ENCODE results near the gene GAPVD1. TPM values are rescaled to one million over a fixed set of nuclear protein-coding genes. Genes with fewer than 3 reads are reported as not detected.
A peak's percentile ranks its signal among the peaks of the same experiment; 100 is the strongest.

GAPVD1 gene
- total RNA-seq, 1 donor from 2014 or later, result 70.6 TPM

DNA sequence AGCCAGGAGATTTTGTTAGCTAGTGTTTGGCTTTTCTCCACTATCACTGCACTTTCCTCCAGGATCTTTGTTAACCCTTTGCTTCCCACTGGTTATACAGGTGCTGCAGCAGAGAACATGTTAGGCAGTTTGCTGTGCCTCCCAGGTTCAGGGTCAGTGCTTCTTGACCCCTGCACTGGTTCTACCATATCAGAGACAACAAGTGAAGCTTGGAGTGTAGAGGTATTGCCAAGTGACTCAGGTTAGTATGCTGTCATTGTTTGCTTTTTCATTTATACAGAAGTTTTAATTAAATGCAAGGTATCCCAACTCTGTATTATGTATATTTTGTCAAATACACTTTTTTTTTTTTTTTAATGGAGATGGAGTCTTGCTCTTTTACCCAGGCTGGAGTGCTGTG, 68.4 kb downstream of the GAPVD1 start:
- Histone ChIP-seq H3K9me3 (no peaks in the 10 kb centered on the region), H3K27ac (no peak overlapping the region), H3K4me1 (peaks cover 11% of the 10 kb centered on the region), H3K27me3 (ENCODE audit: low read depth) (no peaks in the 10 kb centered on the region), H3K36me3 (peaks cover 82% of the 10 kb centered on the region), H3K4me3 (no peak overlapping the region)
- ATAC-seq (peak; percentile 33 to 47), DNase-seq (no peak)
- intact Hi-C loops (cut with DNase I), result no loop called here
- TF ChIP-seq, protein P1, sequence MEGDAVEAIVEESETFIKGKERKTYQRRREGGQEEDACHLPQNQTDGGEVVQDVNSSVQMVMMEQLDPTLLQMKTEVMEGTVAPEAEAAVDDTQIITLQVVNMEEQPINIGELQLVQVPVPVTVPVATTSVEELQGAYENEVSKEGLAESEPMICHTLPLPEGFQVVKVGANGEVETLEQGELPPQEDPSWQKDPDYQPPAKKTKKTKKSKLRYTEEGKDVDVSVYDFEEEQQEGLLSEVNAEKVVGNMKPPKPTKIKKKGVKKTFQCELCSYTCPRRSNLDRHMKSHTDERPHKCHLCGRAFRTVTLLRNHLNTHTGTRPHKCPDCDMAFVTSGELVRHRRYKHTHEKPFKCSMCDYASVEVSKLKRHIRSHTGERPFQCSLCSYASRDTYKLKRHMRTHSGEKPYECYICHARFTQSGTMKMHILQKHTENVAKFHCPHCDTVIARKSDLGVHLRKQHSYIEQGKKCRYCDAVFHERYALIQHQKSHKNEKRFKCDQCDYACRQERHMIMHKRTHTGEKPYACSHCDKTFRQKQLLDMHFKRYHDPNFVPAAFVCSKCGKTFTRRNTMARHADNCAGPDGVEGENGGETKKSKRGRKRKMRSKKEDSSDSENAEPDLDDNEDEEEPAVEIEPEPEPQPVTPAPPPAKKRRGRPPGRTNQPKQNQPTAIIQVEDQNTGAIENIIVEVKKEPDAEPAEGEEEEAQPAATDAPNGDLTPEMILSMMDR (IDR thresholded peaks at IDR 0.05), result no peak

DNA sequence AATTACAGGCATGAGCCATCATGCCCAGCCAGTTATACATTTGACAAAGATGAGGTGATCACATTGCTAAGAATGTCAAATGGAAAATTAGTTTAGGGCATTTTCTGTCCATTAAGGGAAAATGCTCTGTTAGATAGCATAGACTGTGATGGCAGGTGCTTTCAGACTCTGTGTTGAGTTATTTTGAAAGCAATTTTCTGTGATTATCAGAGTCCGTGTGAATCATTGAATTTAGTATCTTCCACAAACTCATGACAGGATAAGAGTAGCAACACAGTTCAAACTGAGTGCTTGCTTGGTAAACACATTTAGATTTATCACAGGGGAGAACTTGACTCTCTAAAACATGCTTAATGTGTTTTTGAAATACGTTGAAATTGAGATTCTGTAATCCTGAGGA, 69.0 kb downstream of the GAPVD1 start:
- TF ChIP-seq, protein P1 (IDR thresholded peaks at IDR 0.05), result no peak
- H3K9me3 ChIP-seq, result no peaks in the 10 kb centered on the region
- H3K4me1 ChIP-seq, result peaks cover 11% of the 10 kb centered on the region
- H3K36me3 ChIP-seq, result peaks cover 82% of the 10 kb centered on the region
- no peaks in the 10 kb centered on the region for H3K27me3 ChIP-seq (ENCODE audit: low read depth)
- intact Hi-C loops (cut with DNase I), result no loop called here
- H3K4me3 ChIP-seq, result no peak overlapping the region
- no peak overlapping the region for H3K27ac ChIP-seq
- DNase-seq (no peak), ATAC-seq (no peak)

DNA sequence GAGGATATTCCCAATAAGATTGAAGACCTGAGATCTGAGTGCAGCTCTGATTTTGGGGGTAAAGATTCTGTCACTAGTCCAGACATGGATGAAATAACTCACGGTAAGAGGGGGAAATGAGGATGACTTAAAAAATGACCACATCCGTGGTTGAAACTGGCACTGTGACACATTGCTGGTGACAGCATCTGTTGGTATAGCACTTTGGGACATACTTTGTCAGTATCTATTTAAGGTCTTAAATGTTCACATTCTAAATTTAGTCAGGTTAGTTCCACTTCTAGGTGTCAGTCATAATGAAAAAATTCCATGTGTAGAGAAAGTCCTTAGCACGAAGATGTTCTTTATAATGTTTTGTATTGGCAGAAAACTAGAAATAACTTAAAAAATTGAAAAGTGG, 70.9 kb downstream of the GAPVD1 start:
- H3K9me3 ChIP-seq, result no peaks in the 10 kb centered on the region
- TF ChIP-seq, protein P1 (IDR thresholded peaks at IDR 0.05), result no peak
- no peaks in the 10 kb centered on the region for H3K27me3 ChIP-seq (ENCODE audit: low read depth)
- peaks cover 11% of the 10 kb centered on the region for H3K4me1 ChIP-seq
- no peak overlapping the region for H3K27ac ChIP-seq
- H3K4me3 ChIP-seq, result no peak overlapping the region
- DNase-seq (no peak), ATAC-seq (no peak)
- intact Hi-C loops (cut with DNase I), result no loop called here
- peaks cover 81% of the 10 kb centered on the region for H3K36me3 ChIP-seq

DNA sequence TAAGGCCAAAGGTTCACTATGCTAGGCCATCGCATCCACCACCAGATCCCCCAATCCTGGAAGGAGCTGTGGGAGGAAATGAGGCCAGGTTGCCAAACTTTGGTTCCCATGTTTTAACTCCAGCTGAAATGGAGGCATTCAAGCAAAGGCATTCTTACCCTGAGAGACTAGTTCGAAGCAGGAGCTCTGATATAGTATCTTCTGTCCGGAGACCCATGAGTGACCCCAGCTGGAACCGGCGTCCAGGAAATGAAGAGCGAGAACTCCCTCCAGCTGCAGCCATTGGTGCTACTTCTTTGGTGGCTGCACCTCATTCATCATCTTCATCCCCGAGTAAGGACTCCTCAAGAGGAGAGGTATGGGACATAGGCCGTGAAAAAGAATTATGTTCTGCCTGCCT, 75.6 kb downstream of the GAPVD1 start:
- TF ChIP-seq, protein P1 (IDR thresholded peaks at IDR 0.05), result no peak
- intact Hi-C loops (cut with DNase I), result no loop called here
- H3K27ac ChIP-seq, result no peak overlapping the region
- H3K9me3 ChIP-seq, result no peaks in the 10 kb centered on the region
- ATAC-seq, result no peak
- H3K27me3 ChIP-seq (ENCODE audit: low read depth), result no peaks in the 10 kb centered on the region
- H3K4me3 ChIP-seq, result no peak overlapping the region
- peaks cover 95% of the 10 kb centered on the region for H3K36me3 ChIP-seq
- DNase-seq, result no peak
- peaks cover 4% of the 10 kb centered on the region for H3K4me1 ChIP-seq

DNA sequence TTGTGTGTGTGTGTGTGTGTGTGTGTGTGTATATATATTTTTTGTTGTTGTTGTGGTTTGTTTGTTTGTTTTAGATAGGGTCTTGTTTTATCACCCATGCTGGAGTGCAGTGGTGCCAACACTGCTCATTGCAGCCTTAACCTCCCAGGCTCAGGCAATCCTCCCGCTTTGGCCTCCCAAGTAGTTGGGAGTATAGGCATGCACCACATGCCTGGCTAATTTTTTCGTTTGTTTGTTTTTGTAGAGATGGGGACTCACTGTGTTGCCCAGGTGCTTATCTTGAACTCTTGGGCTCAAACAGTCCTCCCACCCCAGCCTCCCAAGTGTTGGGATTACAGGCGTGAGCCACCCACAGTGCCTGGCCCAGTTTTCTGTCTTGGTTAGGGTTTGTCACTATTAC, 77.3 kb downstream of the GAPVD1 start:
- ATAC-seq (no peak), DNase-seq (no peak)
- intact Hi-C loops (cut with DNase I), result no loop called here
- no peak overlapping the region for H3K27ac ChIP-seq
- TF ChIP-seq, protein P1 (IDR thresholded peaks at IDR 0.05), result no peak
- H3K27me3 ChIP-seq (ENCODE audit: low read depth), result no peaks in the 10 kb centered on the region
- peaks cover 13% of the 10 kb centered on the region for H3K4me1 ChIP-seq
- no peak overlapping the region for H3K4me3 ChIP-seq
- peaks cover 91% of the 10 kb centered on the region for H3K36me3 ChIP-seq
- no peaks in the 10 kb centered on the region for H3K9me3 ChIP-seq

DNA sequence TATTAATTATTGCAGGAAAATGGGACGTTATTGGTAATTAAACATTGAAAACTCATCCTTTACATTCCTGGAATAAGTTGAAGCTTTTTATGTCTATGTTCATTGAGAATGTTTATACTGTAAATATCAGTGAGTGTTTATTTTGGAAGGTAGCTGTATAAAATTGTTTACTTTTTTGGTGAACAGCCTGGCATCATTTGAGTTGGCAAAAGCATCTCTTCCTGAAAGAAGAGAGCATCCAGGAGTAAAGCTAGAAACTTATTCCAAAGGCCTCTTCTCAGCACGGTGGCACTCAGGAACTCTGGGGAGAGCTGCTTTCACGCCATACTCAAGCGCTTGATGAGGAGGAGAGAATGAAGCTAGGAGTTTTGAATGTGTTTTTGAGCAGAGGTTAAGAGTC, 79.9 kb downstream of the GAPVD1 start:
- Histone ChIP-seq H3K36me3 (peaks cover 87% of the 10 kb centered on the region), H3K9me3 (no peaks in the 10 kb centered on the region), H3K4me1 (peaks cover 16% of the 10 kb centered on the region), H3K27me3 (ENCODE audit: low read depth) (no peaks in the 10 kb centered on the region), H3K4me3 (no peak overlapping the region), H3K27ac (no peak overlapping the region)
- intact Hi-C loops (cut with DNase I), result no loop called here
- DNase-seq, result no peak
- ATAC-seq, result peak in 1 of 2 donors; percentile 40
- TF ChIP-seq, protein P1 (IDR thresholded peaks at IDR 0.05), result no peak

Data from lower lobe of right lung (tissue), 2 donors.